Eye (tissue), 1 donor: Measurements from ENCODE around the gene ZNF311.

Experiments used
- DNase-seq: peaks from one replicate; pipeline ENCODE4 v3.0.0-alpha.2; 2015

ZNF311 gene

GRCh38 chr6:29005183-29005885 is at the start of gene ZNF311:
ZNF311 (minus strand) TSS chr6:29005315; CDS start chr6:29003954, 1,361 bp downstream.
- peak; percentile 89 for DNase-seq

DNA sequence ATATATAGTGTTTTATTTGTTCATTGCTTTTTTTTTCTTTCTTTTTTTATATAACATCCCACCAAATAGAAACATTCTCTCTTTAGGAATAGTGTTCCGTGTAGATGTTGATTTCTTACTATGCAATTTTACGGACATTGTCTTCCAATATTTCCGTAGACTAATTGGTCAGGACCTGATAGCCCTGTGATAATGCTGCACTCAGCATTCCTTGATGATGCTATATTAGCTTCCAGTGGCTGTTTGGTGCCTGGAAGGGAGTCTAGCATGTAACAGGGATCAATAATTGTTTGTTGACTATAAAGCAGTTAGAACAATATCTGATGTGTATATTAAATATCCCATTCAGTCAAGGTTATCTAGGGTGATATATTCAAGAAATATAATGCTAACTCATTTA is 46.6 kb upstream of the ZNF311 start:
- no peak for DNase-seq

- DNase-seq = no peak
Observed at GRCh38 chr6:29045075-29045474, 40.0 kb upstream of the ZNF311 start, which contains the start of gene OR2W1. OR2W1 (minus strand) TSS chr6:29045175; CDS start chr6:29045175, 0 bp downstream.

GRCh38 chr6:29035951-29036350 is 30.8 kb upstream of the ZNF311 start:
- DNase-seq = no peak

GRCh38 chr6:29028821-29029220 is 23.7 kb upstream of the ZNF311 start:
- no peak for DNase-seq

DNA sequence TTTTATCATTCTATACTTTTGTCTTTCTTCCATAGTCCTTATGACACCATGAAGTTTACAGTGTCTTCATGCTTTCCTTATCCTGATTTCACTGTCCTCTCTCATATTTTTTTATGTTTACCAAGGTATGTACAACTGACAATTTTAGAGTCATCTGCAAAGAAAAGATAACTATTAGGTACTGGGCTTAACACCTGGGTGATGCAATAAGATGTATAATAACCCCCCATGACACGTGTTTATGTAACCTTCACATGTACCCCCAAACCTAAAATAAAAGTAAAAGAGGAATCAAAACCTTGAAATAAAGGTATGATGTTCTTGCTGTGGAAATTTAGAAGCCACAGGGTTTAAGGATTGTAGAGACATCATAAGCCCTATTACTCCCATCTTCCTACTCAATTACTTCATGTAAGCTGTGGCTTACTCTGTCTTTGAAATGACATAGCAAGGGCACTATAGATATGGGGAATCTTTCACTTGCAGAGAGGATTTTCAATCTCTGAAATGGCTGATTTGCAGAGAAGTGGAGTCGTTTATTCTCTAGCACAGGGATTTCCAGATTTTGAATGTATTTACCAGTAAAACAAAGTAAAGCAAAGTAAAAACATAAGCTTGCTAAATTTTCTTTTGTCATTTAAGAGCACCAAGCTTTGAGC is 20.9 kb upstream of the ZNF311 start:
- DNase-seq = no peak

DNA sequence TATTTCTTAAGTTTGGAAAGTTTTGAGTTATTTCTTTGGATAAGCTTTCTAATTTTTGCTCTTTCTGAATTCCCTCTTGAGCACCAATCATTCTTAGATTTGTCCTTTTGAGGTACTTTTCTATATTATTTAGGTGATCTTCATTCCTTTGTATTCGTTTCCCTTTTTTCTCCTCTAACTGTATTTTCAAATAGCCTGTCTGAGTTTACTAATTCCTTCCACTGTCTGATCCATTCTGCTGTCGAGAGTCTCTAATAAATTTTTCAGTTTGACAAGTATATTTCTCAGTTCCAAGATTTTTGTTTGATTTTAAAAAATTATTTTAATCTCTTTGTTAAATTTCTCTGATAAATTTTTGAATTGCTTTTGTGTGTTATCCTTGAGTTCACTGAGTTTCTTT is 16.3 kb upstream of the ZNF311 start:
- no peak for DNase-seq

DNA sequence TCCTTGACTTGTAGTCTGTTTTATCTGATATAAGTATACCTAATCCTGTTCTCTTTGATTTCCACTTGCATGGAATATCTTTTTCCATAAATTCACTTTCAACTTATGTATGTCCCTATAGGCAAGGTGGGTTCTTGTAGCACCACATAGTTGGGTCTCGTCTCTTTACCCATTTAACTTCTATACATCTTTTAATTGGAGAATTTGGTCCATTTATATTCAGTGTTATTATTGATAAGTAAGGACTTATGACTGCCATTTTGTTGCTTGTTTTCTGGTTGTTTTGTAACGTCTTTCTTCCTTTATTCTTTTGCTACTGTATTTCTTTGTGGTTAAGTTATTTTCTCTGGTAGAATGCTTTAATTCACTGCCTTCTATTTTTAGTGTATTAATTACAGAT is 14.5 kb upstream of the ZNF311 start:
- no peak for DNase-seq

- no peak for DNase-seq
Observed at GRCh38 chr6:29017428-29017802, 12.3 kb upstream of the ZNF311 start.

DNA sequence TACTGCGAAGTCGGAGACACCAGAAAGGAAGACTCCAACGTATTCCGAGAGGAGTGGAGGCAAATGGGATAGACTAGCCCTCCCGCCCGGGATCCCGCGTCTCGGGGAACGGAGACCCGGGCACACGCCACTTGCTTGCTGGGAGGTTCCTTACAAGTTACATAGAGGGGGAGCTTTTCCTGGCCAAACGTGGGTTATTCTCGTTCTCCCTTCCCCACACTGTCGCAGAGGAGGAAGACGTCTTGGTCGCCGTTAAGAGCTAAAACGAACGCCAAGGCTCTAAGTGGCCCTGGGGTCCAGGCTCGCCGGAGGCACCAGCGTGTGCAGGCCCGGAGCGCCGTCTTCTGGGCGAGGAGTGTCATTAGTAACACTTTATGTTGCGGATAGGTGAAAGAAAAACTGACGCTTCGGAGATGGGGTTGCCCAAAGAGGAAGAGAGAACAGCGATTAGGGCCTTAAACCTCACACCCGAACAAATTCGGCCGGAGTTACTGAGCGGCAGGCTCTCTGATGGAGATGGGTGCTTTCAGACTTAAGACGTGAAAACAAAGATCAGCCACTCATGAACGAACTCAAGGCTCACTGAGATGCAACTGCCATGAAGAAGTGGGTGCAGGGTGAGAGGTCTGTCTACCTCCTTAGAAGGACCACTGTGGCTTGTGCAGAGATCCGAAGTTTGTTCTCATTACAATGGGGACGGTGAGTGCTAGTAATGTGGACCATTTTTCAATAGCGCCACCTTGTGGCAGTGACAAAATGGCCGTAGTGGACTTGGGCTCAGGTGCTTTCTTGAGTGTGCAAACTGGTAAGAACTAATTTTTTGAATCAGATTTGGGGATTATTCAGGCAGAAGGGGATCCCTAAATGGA is 11.7 kb upstream of the ZNF311 start:
- DNase-seq = peak; percentile 94

DNA sequence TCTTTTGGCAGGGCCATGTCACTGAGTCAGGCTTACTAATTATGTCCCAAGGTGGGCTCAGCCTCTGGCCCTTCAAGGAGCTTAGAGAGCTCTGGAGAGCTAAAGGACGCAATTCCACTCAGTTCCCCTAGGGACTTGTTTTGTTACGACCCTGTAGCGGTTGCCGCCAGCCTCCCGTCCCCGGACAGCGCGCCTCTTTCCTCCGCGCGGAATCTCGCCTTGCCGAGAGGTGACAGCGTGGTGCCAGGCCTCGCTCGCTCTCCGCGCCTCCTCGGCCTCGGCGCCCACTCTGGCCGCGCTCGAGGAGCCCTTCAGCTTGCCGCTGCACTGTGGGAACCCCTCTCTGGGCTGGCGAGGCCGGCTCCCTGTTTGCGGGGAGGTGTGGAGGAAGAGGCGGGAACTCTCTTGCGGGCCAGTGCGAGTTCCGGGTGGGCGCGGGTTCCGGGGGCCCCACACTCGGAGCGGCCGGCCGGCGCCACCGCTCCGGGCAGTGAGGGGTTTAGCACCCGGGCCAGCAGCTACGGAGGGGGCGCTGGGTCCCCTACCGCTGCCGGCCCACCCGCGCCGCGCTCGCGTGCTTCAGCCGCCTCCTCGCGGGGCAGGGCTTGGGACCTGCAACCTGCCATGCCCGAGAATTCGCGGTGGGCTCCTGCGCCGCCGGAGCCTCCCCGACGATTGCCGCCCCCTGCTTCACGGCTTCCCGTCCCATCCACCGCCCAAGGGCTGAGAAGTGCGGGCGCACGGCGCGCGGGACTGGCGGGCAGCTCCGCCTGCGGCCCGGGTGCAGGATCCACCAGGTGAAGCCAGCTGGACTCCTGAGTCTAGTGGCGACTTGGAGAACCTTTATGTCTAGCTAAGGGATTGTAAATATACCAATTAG is 9.9 kb upstream of the ZNF311 start:
- DNase-seq = peak; percentile 25

DNA sequence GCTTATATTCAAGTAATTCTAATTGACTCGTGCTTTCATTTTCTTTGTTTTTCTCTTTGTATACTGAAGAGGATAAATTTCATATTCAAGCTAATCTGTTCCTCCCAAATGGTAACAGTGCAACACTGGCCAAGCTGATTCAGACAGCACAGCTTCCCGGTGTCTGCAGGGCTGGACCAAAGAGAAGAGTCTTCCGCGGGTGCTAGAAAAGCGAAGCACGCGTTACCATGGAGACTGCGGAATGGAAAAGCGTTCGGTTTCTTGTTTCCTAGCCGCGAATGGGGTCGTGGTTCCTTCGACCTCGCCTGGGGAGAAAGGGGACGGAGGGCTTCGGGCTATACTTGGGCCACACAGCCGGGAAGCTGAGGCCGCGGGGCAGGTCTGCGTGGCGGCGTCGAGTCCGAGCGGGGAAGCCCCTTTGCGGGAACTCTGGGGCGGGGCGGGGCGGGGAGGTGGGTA is 6.2 kb upstream of the ZNF311 start:
- DNase-seq = peak; percentile 95

- no peak for DNase-seq
Observed at GRCh38 chr6:29009358-29009757, 4.2 kb upstream of the ZNF311 start.

GRCh38 chr6:29008089-29008488 is 3.0 kb upstream of the ZNF311 start:
- no peak for DNase-seq

- no peak for DNase-seq
Observed at GRCh38 chr6:28996844-28997510, 8.1 kb downstream of the ZNF311 start.

DNA sequence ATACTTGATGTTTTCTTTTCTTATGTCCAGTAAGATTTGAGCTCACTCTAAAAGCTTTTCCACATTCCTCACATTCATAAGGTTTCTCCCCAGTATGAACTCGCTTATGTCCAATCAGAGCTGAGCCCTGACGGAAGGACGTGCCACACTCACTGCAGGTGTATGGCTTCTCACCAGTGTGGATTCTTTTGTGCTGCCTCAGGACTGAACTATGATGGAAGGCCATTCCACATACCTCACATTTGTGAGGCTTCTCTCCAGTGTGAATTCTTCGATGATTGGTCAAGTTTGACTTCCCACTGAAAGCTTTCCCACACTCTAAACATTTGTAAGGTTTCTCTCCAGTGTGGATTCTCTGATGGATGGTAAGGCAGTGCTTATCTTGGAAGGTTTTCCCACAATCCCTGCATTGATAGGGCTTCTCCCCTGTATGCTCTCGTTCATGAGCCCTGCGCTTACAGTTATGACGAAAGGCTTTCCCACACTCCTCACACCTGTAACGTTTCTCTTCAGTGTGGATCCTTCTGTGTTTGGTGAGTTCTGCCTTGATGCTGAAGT is 9.9 kb downstream of the ZNF311 start:
- no peak for DNase-seq

DNA sequence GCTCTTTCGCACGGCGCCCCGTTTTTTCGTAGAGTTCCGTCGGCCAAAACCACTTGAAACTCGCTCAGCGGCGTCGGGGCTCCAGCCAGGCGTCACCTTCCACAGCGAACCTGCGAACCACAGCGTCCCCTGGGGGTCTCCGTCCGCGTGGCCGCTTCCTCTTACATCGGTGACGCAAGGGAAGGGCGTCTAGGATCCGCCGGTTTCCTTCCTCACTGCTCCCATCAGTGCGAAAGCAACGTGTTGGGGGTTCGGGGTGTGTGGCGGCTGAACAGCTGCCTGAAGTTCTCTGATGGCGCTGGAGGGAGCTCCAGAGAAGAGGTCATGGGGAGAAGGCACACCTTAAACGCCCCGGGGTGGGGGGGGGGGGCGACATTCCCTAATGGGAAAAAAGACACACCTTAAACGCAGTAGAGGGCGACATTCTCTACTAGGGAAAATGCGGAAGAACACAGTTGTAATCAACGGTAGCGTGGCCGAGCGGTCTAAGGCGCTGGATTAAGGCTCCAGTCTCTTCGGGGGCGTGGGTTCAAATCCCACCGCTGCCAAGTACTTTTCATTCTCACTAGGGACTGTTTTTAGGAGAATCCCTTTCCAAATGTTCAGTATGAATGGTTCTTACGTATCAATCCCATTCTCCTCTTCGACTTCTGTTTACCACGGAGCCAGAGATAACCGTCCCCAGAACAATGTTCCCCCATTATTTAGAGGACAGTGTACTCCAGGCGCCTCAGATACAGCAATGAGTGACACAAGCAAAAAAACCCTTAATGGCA is 16.4 kb downstream of the ZNF311 start:
- peak; percentile 71 for DNase-seq

GRCh38 chr6:28985462-28986164 is 19.5 kb downstream of the ZNF311 start:
- peak; percentile 98 for DNase-seq

GRCh38 chr6:28983838-28984237 is 21.3 kb downstream of the ZNF311 start:
- no peak for DNase-seq
